Uterus (tissue), 2 donors: ENCODE measurements around the gene C9orf85.

Experiments used
- CTCF ChIP-seq, 4 experiments: fragments of 200-600 bp in 2 of 4; fragments of 450-650 bp in 2 of 4; sonication (generic) in 2 of 4; IDR thresholded peaks; one replicate each; pipeline ENCODE4 v1.5.1; 2016 to 2019; ENCODE audit warnings: antibody characterized with exemption in 4 of 4, mild to moderate bottlenecking in 2 of 4, moderate library complexity in 1 of 4
- POLR2A ChIP-seq, 2 donors: fragments of 450-650 bp; IDR thresholded peaks; one replicate each; pipeline ENCODE4 v1.6.1; 2016; ENCODE audit warnings: antibody characterized with exemption in 2 of 2, mild to moderate bottlenecking in 1 of 2, moderate library complexity in 1 of 2

GRCh38 chr9:71909887-71910649 lies 1.4 kb upstream of the C9orf85 start:
- TF ChIP-seq CTCF (IDR thresholded peaks at IDR 0.05) (no peak), POLR2A (IDR thresholded peaks at IDR 0.05) (no peak)
